HG02588 (cell line): ENCODE measurements around the gene GIMAP8.
"Not testable (repeated sequence)": the region's sequence is repeated elsewhere in the genome, so short reads cannot be mapped to it uniquely, and the experiment has no call there.

ENCODE experiments used
- ATAC-seq: cut with Tn5 transposase; IDR thresholded peaks from one replicate; pipeline ENCODE4 v1.9.1; 2021; ENCODE audit warnings: mild to moderate bottlenecking, moderate library complexity; ENCODE audit not compliant: unreplicated experiment

GIMAP8 gene

GRCh38 chr7:150461520-150461919, 11.1 kb downstream of the GIMAP8 start:
- ATAC-seq, result no peak

GRCh38 chr7:150462413-150462812, 12.0 kb downstream of the GIMAP8 start:
- ATAC-seq, result no peak

GRCh38 chr7:150463461-150463860, 13.0 kb downstream of the GIMAP8 start:
- ATAC-seq, result no peak

GRCh38 chr7:150464962-150465361, 14.5 kb downstream of the GIMAP8 start:
- ATAC-seq, result no peak

DNA sequence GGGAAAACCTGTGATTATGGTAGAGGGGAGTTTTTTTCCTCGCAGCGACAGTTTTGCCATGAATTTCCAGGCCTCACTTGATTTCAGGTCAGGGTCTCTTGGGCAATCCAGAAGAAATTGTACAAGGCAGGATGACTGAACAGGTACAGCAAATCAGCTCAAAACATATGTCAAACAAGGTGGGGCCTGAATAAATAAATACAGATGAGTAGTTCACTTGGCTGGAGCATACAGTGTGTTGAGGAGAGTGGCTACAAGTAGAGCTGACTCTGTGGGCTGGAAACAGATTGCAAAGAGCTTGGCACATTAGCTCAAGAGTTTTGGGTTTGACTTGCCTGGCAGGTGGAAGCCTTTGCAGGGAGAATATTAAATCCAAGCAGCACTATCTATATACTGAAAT, 15.0 kb downstream of the GIMAP8 start:
- ATAC-seq, result no peak

DNA sequence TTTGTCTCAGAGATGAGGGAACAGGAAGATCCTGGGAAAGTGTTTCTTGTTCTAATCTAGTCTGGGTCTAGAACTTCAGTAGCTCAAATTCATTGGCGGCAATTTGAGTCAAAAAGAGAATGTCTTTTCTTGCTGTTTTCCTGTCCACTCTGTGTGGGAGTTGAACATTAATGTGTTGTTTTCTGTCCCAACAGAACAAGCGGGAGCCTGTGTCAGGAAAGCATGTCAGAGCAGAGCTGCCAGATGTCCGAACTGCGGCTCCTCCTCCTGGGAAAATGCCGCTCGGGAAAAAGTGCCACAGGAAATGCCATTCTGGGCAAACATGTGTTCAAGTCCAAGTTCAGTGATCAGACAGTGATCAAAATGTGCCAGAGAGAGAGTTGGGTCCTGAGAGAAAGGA, 16.0 kb downstream of the GIMAP8 start:
- no peak for ATAC-seq

DNA sequence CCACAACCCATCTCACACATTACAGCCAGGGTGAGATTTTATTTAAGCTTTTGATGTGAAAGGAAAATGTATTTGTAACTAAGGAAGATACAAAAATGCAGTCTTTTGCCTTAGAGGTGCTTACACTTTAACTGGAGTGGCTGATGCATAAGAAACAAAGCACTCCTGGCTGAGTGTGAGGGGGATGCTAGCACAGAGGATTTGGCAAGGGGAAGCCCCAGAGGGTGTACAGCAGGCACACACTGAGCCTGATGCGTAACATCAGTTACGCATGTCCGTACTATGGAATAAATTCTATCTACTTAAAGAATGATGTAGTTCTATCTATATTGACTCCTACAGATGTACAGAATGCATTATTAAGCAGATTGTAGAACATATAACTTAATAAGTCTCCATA, 17.8 kb downstream of the GIMAP8 start:
- ATAC-seq, result no peak

- no peak for ATAC-seq
Observed at GRCh38 chr7:150471886-150472285, 21.5 kb downstream of the GIMAP8 start.

- ATAC-seq, result no peak
Observed at GRCh38 chr7:150473902-150474301, 23.5 kb downstream of the GIMAP8 start.

GRCh38 chr7:150476285-150476684, 25.9 kb downstream of the GIMAP8 start:
- ATAC-seq, result no peak

DNA sequence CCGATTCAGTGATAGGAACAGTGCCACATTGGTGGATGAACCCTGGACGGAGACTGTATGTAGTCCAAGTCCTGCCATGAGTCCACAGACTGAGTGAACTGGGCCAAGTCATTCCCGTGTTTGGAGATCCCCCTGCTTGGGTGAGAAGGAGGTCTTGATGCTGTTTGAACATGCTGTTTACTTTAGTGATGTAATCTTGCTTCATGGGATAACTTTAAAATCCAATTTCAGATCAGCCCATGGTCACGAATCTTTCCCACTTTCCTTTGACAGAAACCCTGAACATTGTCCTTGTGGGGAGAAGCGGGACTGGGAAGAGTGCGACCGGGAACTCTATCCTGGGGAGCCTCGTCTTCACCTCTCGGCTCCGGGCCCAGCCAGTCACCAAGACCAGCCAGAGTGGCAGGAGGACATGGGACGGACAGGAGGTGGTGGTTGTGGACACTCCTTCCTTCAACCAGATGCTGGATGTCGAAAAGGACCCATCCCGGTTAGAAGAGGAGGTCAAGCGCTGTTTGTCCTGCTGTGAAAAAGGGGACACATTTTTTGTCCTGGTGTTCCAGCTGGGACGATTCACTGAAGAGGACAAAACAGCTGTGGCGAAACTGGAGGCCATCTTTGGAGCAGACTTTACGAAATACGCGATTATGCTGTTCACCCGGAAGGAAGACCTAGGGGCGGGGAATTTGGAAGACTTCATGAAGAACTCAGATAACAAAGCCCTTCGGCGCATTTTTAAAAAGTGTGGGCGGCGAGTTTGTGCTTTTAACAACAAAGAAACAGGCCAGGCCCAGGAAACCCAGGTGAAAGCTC, 26.6 kb downstream of the GIMAP8 start:
- no peak for ATAC-seq

DNA sequence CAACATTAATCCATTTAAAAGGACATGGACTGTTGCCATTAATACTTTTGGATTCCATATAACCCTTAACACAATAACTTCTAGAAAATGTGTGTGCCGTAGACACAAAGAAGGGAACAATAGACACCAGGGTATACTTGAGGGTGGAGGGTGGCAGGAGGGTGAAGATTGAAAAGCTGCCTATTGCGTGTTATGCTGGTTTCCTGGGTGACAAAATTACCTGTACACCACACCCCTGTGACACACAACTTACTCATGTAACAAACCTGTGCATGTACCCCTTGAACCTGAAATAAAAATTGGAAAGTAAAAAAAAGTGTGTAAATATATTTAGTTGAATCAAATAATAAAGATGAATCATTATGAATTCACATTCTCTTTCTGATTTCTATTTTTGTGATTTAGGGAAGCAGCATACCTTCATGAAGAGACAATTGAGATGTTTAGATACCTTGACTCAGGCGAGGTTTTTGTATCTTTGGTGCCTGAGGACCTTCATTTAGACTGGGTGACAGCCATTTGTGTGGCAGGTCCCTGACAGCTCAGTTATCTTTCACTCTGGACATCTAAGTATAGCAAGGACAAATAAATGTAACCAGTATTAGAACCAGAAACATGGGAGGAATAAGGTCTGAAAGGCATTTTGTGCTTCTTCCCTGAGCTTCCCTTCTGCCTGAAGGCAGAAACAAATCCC, 28.7 kb downstream of the GIMAP8 start:
- ATAC-seq, result no peak

- ATAC-seq, result no peak
Observed at GRCh38 chr7:150481186-150481920, 30.9 kb downstream of the GIMAP8 start.

DNA sequence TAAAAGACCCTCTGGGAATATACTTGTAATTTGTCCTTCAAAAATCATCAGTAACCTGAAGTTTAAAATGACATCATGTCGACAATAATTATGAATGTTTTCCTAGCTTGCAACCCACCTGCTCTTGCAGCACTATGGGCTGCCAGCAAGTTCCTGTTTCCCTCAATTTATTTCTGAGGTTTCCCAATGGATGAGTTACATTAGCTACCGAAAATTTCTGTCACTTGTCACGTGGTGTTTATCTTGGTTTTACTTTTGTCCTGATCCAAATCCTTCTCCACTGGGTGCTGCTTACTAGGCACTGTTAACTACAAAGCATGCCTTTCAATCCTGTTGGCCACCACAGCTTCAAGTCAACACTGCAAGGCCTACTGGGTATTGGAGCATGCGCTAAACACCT, 31.5 kb downstream of the GIMAP8 start:
- ATAC-seq, result no peak

- ATAC-seq, result not testable (repeated sequence)
Observed at GRCh38 chr7:150483514-150483913, 33.1 kb downstream of the GIMAP8 start.

DNA sequence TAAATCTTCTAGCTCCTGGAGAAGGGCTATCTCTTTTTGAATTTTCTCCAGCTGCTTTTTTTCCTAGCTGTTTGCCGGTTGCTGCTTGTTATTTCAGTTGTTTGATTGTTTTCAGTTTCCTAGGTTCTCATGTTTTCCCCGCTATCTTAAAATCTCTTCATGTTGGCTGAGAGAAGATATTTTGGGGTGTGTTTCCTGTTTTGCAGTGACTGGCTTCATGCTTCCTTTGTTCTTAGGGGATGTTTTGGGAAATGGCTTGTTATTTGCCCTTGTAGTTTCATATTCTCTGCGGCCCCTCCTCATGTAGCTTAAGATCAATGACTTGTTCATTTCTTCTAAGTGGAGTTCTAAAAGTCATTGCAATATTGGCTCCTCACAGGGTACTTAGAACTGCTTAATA, 33.6 kb downstream of the GIMAP8 start:
- not testable (repeated sequence) for ATAC-seq

DNA sequence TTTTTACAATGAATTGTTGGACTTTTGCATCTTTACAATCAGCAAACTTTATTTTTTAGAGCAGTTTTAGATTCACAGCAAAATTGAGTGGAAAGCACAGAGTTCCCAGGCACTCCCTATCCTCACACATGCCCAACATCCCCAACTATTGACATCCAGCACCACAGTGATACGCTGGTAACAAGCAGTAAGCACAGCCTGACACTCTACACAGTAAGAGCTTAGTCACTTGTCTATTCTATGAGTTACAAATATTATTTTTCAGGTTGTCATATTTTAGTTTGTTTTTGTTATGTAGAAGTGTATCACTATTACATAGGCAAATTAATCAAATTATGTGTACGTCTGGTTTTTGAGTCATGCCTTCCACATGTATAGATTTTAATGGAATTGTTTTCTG, 37.2 kb downstream of the GIMAP8 start:
- ATAC-seq, result no peak

DNA sequence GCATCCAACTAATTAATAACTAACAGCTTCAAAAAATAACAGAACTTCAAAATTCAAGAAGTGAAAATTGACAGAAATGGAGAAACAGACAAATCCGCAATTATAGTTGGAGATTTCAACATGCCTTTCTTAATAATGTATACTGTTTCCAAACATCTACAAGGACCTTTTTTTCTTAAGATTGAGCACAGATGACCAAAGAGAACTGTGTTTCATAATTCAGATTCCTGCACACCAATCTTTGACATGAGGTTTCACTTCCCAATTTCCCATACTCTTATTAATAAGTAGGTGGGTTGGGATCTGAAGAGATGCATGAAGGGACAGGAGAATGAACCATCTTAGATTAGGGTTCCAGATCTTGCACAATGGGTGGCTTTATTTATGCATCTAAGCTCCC, 39.4 kb downstream of the GIMAP8 start:
- no peak for ATAC-seq

DNA sequence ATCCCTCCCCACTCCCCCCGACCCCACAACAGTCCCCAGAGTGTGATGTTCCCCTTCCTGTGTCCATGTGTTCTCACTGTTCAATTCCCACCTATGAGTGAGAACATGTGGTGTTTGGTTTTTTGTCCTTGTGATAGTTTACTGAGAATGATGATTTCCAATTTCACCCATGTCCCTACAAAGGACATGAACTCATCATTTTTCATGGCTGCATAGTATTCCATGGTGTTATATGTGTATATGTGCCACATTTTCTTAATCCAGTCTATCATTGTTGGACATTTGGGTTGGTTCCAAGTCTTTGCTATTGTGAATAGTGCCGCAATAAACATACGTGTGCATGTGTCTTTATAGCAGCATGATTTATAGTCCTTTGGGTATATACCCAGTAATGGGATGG, 43.0 kb downstream of the GIMAP8 start:
- not testable (repeated sequence) for ATAC-seq

- no peak for ATAC-seq
Observed at GRCh38 chr7:150502519-150502918, 52.1 kb downstream of the GIMAP8 start.

DNA sequence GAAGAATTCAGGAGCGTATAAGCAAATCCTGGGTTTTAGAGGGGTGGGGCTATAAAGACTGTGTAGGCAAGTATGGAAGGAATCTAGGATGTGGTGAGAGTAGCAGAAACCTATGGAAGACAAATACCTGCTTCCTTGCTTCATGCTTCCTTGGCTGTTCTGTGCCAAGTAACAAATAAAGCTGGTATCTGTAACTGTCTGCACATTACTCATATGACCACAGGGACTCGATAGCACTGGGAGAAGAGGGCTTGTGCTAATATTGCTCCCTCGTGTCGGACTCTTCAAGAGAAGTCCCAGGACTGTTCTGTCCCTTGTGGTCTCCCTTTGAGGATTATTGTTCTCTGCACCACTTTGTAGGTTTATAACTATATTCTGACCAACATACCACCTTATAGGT, 52.7 kb downstream of the GIMAP8 start:
- no peak for ATAC-seq

DNA sequence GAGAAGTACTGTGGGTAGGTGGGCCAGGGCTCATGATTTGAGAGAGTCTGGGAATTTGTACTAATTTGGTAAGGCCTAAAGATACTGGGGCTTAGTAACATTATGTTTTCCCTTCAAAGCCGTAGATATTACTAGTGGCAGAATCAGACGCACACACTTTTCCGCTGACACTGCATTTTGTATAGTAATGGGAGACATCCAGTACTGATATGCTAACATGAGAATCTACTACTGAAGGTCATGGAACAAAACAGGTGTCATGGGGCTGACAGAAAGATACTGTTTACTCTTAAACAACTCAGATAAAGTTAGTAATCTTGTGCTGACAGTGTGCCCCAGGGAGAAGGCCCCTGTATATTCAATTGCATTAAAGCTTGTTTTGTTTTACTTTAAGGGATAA, 53.2 kb downstream of the GIMAP8 start:
- ATAC-seq, result no peak
